Hippocampal formation (tissue), 2 donors: ENCODE measurements around the gene LCN1.
"Not testable (repeated sequence)": the region's sequence is repeated elsewhere in the genome, so short reads cannot be mapped to it uniquely, and the experiment has no call there.

Experiments
- DNase-seq, 2 donors: peaks; one replicate each; lab custom pipeline; 2025; lab: John Stamatoyannopoulos, UW

LCN1 gene

DNA sequence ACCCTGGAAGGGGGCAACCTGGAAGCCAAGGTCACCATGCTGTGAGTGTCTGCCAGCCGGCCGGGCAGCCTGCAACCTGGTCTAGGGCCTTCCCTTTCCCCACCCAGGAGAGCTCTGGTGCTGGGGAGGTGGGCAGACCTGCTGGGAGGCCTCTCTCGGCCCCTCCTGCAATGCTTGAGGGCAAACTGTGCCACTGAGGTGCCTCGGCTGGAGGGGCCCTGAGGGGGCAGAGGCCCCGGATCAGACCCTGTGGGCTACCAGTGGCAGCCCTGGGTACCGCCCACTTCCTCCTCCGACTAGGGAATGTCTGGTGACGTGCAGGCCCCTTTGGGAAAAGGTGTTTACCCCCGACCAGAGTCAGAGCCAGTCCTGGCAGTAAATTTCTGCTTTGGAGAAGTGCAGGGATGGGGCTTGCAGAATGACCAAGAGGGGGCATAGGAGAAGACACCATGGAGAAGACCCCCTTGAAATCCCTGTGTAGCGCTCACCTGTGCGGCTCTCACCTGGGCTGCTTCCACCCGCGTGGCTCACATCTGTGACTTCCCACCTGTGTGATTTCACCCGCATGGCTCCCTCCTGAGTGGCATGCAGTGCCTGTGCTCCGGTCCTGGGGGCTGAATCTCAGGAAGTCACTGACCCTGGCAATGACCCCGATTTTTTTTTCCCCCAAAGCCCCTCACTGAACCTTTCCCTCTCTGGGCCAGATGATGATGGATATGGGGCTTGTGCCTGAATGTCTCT lies 1.1 kb downstream of the LCN1 start:
- DNase-seq, result no peak

DNA sequence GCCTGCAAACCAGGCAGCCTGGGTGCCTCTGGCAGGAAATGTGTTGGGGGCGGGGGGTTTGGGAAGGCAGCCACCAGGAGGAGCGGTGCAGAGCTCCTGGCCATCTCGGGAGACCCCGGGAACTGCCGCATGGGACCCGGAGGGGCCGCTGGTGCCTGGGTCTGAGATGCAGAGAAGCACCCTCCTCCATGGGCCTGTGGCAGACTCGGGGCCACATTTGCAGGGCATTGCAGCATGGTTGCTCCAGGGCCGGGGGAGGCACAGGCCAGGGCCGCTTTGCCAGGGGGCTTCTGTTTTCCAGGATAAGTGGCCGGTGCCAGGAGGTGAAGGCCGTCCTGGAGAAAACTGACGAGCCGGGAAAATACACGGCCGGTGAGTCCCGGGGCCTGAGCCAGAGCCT lies 1.7 kb downstream of the LCN1 start:
- DNase-seq, result no peak

- DNase-seq, result no peak
Observed at GRCh38 chr9:135523521-135524129, 2.4 kb downstream of the LCN1 start.

GRCh38 chr9:135524130-135524861 lies 3.1 kb downstream of the LCN1 start:
- DNase-seq, result no peak

GRCh38 chr9:135525241-135526088 lies 4.2 kb downstream of the LCN1 start:
- no peak for DNase-seq

- DNase-seq, result no peak
Observed at GRCh38 chr9:135526089-135526729, 5.0 kb downstream of the LCN1 start.

DNA sequence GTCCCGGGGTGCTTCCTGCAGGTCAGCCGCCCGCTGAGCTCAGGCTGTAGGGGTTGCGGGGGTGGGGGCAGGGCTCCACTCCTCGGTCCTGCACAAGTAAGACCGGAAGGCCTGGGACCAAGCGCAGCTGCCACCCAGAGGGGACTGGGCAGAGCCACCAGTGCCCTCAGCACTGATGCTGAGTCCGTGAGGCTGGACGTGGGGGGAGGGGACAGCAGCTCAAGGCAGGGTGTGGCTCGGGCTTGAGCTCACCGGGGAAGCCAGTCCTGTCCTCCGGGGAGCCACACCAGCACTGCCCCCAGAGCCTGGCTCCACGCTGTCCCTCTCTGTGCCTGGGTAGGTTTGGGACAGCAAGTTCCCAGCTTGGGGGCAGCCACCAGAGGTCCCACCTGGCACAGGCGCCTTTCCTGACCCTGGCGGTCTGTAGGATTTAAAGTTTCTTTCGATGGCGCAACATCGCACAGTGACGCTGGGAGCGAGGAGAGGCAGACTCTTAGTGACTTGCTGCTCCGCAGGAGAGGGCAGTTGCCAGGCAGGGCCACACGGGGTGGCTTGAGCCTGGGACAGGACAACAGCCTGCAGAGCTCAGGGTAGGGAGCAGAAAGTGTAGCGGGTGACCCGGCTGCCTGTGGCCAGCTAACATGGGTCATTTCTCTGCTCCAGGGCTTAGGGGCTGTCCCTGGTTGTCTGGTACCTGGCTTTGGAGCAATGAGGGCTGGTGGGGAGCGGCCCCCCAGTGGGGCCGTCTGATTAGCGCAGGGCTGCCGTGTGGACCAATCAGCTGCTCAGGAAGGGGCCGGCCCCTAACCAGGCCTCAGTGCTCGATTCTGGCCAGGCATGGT lies 5.7 kb downstream of the LCN1 start:
- DNase-seq, result no peak

- not testable (repeated sequence) for DNase-seq
Observed at GRCh38 chr9:135528842-135529435, 7.7 kb downstream of the LCN1 start.

DNA sequence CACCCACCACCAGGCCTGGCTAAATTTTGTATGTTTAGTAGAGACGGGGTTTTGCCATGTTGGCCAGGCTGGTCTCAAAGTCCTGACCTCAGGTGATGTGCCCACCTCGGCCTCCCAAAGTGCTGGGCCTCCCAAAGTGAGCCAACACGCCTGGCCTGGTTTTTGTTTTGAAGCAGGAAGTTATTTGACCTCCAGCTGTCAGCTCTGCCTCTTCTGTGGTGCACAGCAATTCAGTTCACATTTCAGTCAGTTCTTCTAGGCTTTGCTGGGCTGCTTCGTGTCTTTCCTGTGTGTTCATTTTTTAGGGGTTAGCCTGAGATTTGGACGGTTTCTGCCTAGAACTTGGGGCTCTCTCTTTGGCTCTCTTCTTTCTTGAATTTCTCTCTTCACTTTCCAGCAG lies 8.9 kb downstream of the LCN1 start:
- no peak for DNase-seq

DNA sequence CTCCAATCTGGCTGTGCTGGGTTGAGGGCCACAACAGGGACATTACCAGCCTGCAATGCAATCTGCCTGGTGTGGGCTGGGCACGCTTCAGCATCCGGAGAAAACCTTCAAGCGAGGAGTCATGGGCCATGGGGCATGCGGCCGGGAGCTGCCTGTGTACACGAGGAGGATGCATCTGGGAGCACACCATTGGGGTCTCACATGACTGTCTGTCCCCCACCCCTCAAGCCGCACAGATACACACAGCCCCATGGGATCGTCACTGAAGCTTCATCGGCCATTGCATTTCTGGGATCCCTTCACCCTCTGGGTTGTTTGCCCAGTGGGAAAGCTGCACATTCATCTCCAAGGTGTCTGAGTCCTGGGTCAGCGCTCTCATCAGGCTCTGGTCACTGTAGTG lies 9.9 kb downstream of the LCN1 start:
- no peak for DNase-seq

DNA sequence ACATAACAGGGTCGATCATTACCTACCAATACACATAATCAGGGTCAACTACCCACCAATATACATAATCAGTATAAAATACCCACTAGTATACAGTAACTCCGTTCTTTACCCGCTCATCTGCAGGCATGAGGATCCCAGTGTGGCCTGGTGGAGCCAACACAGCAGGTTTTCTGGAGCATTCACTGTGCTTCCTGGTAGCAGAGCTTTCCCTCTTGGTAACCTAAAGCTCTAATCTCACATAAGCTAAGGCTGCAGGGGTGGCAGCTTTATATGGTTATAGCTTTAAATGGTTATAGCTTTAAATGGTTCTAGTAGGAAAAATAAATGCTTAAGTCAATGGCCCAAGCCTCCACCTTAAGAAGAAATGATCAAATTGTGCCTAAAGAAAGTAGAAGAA lies 11.9 kb downstream of the LCN1 start:
- DNase-seq, result no peak

- DNase-seq, result no peak
Observed at GRCh38 chr9:135533674-135534073, 12.4 kb downstream of the LCN1 start.

- not testable (repeated sequence) for DNase-seq
Observed at GRCh38 chr9:135534192-135534711, 13.0 kb downstream of the LCN1 start.

- DNase-seq, result not testable (repeated sequence)
Observed at GRCh38 chr9:135534826-135535225, 13.6 kb downstream of the LCN1 start.

GRCh38 chr9:135535631-135536030 lies 14.4 kb downstream of the LCN1 start:
- not testable (repeated sequence) for DNase-seq

DNA sequence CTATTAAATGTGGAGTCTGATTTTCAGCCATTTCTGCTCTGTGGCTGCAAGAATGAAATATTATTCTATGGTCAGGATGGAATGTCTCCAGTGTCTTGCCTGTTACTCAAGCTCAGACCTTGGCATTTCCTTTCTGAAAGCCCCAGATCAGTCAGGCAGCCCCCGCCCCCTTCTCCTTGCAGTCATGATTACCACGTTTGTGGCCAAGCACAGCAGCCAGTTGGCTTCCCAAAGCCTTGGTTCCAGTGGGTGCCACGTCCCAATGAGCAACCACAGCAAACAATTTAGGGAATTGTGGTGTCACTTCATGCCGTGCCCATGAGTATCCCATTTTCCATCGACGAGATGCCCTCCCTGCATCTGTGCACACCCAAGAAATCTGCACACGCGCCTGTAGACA lies 15.0 kb downstream of the LCN1 start:
- no peak for DNase-seq

- DNase-seq, result not testable (repeated sequence)
Observed at GRCh38 chr9:135543262-135543894, 22.1 kb downstream of the LCN1 start.

DNA sequence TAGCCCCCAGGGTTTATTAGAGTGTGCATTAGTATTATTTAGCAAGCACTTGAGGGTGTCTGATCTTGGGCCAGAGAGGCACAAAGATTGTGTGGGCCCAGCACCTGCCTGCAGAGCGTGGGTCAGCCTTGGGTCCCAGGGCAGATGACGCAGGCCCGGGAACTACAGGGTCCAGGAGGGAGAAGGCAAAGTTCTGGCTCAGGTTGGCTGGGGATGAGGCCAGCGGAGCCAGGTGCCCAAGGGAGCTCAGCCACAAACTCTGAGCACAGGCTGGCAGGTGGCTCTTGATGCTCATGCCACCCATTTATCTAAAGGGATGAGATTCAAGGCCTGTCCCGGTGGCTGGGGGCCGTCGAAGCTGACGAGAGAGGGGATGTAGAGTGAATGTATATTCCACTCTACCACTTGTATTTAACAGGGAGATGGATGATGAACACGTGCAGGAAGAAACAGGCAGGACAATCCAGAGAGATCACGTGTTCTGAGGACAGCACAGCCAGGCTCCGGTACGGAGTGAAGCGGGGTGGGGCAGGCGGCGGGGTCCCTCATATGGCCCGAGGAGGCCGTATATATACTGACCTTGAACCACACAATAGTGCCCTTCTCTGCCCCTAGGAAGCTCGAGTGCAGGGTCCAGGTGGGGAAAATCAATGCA lies 23.9 kb downstream of the LCN1 start:
- DNase-seq, result no peak

DNA sequence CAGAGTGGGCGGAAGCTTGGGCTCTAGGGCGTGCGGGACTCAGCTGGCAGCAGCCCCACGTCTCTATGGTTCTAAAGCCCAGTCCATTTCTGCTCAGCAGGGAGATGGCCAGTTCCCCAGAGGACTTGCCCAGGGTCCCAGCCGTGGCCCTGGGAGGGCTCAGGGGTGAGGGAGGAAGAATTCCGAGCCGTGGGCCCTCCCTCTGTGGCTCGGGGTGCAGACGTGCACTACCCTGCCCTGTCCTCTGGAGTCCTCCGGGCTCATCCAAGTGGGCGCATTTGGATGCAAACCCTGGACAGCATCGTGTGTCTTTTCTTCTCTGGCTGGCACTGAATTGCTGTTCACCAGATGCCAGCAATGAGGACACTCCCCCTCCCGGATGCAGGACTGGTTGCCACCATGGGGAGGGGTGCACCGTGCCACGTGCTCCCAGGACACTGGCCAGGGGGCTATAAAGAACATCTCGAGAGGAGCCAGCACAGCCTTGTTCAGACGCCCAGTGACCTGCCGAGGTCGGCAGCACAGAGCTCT lies 24.5 kb downstream of the LCN1 start, which contains the start of gene OBP2A:
Gene OBP2A (plus strand): TSS at position 481 of the 531 bp plus-strand sequence. CDS start 55 bp downstream, outside the sequence.
- not testable (repeated sequence) for DNase-seq
